Fibroblast of lung (primary cell): ENCODE measurements around the gene C1orf53.

Source experiments
- EZH2 ChIP-seq: IDR thresholded peaks from 2 replicates; pipeline ENCODE4 v1.5.1; 2012; ENCODE audit warnings: low read length, control low read depth, mild to moderate bottlenecking; ENCODE audit errors: missing control alignments
- TF ChIP-seq, protein P1 (sequence below), 2 donors: IDR thresholded peaks in 1 of 2; conservative IDR thresholded peaks in 1 of 2; 1 replicate in 1 of 2; 2 replicates in 1 of 2; pipeline ENCODE4 v1.5.1; 2011 to 2012; ENCODE audit warnings: low read length in 2 of 2, control low read depth in 1 of 2, inconsistent platforms in 1 of 2, low read depth in 1 of 2, mild to moderate bottlenecking in 1 of 2

DNA sequence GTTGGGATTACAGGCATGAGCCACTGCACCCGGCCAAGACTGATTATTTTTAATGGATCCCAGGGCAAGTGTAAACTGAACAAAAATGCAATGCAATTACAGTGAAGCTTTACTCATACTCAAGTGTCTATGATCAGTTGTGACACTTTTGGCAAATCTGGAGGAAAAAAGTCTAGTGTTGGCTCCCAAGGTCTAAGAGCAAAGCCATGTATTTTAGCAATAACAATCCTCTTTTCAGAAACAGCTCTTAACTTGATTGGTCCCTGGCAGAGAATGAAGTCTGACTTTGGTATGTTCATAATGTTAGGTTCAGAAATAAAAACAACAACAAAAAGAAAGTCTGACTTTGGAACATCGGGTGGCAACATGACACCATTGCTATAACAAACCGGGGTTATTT lies 40.2 kb upstream of the C1orf53 start:
- TF ChIP-seq, protein P1, sequence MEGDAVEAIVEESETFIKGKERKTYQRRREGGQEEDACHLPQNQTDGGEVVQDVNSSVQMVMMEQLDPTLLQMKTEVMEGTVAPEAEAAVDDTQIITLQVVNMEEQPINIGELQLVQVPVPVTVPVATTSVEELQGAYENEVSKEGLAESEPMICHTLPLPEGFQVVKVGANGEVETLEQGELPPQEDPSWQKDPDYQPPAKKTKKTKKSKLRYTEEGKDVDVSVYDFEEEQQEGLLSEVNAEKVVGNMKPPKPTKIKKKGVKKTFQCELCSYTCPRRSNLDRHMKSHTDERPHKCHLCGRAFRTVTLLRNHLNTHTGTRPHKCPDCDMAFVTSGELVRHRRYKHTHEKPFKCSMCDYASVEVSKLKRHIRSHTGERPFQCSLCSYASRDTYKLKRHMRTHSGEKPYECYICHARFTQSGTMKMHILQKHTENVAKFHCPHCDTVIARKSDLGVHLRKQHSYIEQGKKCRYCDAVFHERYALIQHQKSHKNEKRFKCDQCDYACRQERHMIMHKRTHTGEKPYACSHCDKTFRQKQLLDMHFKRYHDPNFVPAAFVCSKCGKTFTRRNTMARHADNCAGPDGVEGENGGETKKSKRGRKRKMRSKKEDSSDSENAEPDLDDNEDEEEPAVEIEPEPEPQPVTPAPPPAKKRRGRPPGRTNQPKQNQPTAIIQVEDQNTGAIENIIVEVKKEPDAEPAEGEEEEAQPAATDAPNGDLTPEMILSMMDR (conservative IDR thresholded peaks at IDR 0.05 in 1 of 2, IDR thresholded peaks at IDR 0.05 in 1 of 2; ENCODE audit: low read depth in 1 of 2, low read length in 2 of 2) = no peak
- no peak for TF ChIP-seq EZH2
